ENCODE results near the gene TGFBR2.

DNA sequence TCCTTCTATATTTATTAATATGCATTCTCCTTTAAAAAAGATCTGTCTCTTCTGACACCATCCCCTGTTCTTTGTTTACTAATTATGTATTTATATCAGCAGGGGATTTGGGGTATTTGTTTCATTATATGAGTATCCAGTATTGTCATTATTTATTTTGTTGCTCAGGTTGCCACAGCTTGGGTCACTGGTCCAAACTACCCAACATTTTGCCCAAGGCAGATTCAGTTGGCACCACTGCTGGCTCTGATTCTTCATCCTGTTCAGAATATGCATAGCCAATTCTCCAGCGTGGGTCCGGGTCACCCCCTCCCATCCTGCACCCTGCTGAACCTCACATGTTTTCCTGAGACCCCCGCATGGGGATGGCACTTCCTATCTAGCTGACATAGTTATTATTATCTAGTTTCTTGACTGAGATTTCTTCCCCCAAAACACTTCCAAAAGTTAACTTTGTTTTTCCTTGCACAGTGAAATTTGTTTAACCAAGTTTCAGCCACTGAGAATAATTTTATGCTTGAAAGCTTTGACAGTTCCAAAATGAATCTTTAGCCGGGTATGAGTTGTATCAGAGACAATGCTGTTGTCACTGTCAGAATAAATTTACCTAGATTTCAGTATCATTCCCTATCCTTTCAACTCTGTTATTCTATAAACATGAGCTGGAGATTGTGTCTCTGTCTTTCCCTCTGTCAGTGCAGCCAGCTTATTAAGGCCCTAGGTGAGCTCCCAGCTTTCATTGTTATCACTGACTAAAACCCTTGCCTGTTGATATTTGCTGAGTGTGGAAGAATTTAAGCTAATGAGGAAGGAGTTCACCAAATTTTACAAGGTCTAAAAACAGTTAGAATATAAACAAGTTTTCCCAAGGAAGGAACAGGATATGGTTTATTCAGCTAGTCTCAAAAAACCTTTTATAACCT lies 70.3 kb downstream of the TGFBR2 start:
- TF ChIP-seq, protein P1, sequence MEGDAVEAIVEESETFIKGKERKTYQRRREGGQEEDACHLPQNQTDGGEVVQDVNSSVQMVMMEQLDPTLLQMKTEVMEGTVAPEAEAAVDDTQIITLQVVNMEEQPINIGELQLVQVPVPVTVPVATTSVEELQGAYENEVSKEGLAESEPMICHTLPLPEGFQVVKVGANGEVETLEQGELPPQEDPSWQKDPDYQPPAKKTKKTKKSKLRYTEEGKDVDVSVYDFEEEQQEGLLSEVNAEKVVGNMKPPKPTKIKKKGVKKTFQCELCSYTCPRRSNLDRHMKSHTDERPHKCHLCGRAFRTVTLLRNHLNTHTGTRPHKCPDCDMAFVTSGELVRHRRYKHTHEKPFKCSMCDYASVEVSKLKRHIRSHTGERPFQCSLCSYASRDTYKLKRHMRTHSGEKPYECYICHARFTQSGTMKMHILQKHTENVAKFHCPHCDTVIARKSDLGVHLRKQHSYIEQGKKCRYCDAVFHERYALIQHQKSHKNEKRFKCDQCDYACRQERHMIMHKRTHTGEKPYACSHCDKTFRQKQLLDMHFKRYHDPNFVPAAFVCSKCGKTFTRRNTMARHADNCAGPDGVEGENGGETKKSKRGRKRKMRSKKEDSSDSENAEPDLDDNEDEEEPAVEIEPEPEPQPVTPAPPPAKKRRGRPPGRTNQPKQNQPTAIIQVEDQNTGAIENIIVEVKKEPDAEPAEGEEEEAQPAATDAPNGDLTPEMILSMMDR (IDR thresholded peaks at IDR 0.05): no peak
- no peak for TF ChIP-seq POLR2A (IDR thresholded peaks at IDR 0.05)
